ENCODE measurements around the gene VMAC.

The VMAC gene

DNA sequence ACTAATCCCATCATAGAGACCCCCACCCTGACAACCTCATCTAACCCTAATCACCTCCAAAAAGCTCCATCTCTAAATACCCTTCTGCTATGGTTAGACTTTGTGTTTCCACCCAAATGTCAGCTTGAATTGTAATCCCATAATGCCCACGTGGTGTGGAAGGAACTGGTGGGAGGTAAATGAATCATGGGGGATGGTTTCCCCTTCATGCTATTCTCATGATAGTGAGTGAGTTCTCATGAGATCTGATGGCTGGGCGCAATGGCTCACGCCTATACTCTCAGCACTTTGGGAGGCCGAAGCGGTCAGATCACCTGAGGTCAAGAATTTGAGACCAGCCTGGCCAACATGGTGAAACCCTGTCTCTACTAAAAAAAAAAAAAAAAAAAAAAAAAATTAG is 2.6 kb downstream of the VMAC start:
- FAIRE-seq: no peak

GRCh38 chr19:5908773-5909442 is 4.2 kb downstream of the VMAC start:
- FAIRE-seq: no peak

DNA sequence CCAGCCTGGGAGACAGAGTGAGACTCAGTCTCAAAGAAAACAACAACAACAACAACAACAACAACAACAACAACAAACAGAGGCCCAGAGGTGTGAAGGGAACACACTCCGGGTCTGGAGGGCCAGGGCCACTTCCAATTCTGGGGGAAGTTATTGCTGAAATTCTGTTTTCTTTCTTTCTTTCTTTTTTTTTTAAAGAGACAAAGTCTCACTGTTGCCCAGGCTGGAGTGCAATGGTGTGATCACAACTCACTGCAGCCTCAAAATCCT is 5.9 kb downstream of the VMAC start:
- FAIRE-seq: no peak

- FAIRE-seq: no peak
Observed at GRCh38 chr19:5911366-5911765, 6.7 kb downstream of the VMAC start.

GRCh38 chr19:5913739-5914357 is 9.2 kb downstream of the VMAC start, which contains the start of gene CAPS:
Gene CAPS, plus strand, starts transcription at chr19:5914254. Its CDS starts 153 bp downstream, at chr19:5914407.
- no peak for FAIRE-seq

GRCh38 chr19:5914358-5914774 is 9.7 kb downstream of the VMAC start:
- FAIRE-seq: no peak

DNA sequence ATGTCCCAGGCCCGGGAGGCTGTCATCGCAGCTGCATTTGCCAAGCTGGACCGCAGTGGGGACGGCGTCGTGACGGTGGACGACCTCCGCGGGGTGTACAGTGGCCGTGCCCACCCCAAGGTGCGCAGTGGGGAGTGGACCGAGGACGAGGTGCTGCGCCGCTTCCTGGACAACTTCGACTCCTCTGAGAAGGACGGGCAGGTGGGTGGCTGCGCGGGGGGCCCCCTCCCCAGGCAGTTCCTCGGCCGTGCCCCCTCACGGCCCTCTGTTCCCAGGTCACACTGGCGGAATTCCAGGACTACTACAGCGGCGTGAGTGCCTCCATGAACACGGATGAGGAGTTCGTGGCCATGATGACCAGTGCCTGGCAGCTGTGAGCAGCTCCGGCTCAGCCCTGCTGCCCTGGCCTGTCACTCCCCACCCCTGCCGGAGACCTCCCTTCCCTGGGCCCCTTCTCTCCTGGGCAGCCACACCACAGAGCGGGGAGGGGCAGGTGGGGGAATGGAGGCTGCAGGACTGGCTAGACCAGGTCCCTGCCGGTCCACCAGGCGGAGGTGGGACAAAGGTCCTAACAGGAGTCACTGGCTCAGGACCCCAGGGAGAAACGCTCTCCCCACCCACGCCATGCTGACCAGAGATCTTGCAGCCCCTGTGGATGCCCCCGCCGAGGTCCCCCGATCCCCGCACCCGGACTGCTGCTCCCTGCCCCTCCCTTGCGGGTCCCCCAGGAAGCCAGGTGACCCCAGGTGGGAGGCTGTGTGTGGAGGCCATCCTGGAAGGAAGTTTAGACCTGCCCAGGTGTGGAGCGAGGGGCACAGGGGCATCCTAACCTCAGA is 10.5 kb downstream of the VMAC start:
- no peak for FAIRE-seq

DNA sequence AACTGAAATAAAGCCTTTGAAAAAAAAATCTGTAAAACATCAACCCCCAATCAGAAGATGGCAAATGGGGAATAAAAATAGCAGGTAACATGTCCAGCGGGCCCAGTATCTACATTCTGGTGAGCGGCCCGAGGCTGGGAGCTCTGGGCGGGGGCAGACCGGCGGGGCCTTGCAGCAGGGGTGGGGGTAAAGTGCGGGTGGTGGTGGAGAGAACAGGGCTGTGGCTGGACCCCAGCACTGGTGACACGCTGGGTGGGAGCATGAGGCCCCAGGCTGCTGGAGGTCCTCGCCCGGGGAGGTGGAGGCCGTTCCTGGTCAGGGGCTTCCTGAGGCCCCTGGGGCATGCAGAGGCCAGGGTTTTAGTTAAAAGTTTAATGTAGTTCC is 11.1 kb downstream of the VMAC start:
- FAIRE-seq: no peak

DNA sequence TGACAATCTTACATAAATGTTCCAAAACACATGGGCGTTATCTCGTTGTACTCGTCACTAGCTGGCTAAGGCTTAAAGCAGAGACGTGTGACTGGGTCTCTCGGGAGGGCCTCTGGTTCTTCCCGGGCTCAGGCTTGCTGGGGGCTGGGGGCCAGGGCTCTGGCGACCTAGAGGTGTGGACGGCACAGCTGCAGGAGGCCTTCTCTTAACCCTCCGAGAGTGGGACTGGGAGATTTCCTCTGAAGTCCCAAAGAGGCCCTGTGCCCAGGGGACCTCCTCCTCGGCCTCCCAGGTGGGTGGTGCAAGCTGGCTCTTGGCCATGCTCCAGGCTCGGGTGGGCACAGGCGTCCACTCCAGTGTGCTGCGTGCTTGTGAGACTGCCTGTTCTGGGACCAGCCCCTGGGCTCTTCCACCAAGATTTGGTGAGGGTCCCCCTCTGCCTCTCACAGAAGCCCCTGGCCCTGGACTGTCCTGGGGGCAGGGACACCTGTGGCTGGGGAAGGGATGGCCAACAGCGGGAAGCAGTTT is 11.6 kb downstream of the VMAC start:
- FAIRE-seq: no peak

GRCh38 chr19:5917431-5918107 is 12.9 kb downstream of the VMAC start:
- FAIRE-seq: no peak

GRCh38 chr19:5918463-5919079 is 13.9 kb downstream of the VMAC start:
- no peak for FAIRE-seq

DNA sequence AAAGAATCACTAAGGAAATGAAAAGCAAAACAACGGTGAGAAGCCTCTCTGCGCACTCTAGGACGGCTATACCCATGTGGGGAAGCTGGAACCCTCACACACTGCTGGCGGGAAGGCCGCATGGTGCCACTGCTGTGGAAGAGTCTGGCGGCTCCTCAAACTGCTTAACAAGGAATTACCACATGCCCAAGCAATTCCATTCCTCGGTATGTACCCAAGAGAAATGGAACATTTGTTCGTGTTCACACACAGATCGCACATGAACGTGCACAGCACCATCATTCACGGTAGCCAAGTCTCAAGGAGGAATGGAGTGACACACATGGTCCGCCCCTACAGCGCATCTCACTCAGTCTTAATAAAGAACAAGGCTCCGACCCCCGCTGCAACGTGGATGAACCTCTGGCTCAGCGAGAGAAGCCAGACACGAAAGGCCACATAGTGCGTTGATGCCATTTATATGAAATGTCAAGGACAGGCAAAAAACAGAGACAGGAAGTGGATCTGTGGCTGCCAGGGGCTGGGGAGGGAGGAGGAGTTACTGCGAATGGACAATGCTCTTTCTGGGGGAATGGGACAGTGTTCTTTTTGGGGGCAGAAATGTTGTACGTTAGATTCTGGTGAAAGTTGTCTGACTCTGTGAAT is 17.0 kb downstream of the VMAC start:
- FAIRE-seq: no peak

GRCh38 chr19:5922161-5922545 is 17.5 kb downstream of the VMAC start:
- no peak for FAIRE-seq

- FAIRE-seq: no peak
Observed at GRCh38 chr19:5923356-5923755, 18.7 kb downstream of the VMAC start.

GRCh38 chr19:5925830-5926427 is 21.3 kb downstream of the VMAC start:
- FAIRE-seq: no peak

DNA sequence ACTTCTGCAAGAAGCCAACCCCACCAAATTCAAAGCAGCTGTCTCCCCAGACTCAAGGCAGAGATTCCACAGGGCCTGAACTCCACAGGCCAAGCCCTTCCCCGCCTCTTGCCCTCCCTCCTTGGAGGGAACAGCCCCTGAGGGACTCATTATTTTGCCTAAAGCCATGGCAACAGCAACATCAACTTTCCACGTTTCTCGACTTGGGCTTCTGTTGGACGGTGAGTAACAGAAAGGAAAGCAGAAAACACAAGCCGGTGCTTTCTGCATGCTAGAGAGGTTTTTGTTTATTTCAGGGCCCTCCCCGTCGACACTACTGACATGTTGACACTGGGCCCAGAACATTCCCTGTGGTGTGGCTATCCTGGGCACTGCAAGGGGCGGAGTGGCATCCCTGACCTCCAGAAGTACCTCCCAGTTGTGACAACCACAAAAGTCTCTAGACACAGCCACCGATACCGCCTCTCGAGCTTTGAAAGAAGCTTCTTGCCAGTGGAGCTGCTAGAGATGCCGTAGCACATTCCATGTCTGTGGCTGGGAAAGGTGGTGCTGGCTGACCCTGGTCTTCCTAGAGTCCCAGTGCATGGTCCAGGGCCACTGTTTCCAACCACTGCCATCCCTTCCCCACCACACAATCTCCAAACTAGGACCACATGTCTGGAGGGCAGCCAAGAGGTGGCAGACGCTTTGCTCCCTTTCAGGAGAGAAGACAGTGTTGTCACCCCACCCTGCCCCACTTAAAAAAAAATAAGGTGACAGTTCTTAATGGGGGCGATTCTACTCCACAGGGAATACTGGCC is 22.2 kb downstream of the VMAC start:
- no peak for FAIRE-seq

DNA sequence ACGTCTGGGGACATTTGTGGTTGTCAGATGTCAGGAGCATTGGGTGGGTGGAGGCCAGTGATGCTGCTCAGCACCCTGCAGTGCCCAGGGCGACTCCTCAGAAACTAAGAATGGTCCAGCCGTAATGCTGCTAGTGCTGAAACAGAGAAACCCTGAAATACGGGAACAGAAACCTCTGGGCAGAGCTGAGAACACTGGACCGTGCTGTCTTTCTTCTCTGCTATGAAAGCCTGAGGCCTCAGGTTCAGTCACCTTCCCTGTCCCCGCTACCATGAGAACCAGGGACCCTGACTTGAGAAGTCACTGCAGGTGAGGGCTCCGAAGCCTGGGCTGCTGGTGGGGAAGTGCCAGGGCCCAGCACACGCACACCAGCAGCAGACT is 22.8 kb downstream of the VMAC start:
- no peak for FAIRE-seq

- no peak for FAIRE-seq
Observed at GRCh38 chr19:5929179-5929578, 24.5 kb downstream of the VMAC start.

GRCh38 chr19:5929625-5930024 is 25.0 kb downstream of the VMAC start:
- FAIRE-seq: no peak

DNA sequence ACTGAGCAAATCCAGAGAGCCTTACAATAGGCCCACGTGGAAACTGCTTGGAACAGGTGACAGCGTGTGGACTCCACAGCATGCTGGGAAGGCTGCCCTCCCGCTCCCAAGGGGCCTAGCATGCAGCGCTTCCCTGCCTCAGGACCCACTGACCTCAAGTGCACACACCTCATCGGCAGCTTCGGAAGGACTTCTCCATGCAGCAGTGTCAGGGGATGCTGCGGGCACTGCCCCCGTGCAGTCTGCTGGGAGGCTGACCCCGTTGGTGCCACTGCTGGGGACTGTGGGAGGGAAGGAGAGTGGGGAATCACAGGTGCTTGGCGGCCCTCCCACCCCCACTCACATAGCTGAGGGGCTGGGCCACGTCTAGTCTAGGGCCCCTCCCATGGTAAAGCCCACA is 26.6 kb downstream of the VMAC start:
- no peak for FAIRE-seq

GRCh38 chr19:5932146-5932545 is 27.5 kb downstream of the VMAC start:
- FAIRE-seq: no peak

Data from TTC549 (cell line).